Small intestine (tissue), 7 donors: ENCODE measurements around the gene CD109. TPM values are rescaled to one million over a fixed set of nuclear protein-coding genes. Genes with fewer than 3 reads are reported as not detected.

Source experiments
- DNase-seq, 2 donors: peaks; one replicate each; pipeline versions ENCODE4 v3.0.0 to v3.0.0-alpha.2; 2013
- FAIRE-seq: peaks from 2 replicates; lab custom pipeline; 2012; peaks lifted over from hg19 to GRCh38; lab: Jason Lieb, UNC
- H3K27ac ChIP-seq, 3 donors: one replicate each; pipeline ENCODE4 v1.5.1; 2013; ENCODE audit warnings: low read length in 2 of 3, mild to moderate bottlenecking in 2 of 3, control low read depth in 1 of 3, inconsistent platforms in 1 of 3, low read depth in 1 of 3, moderate library complexity in 1 of 3
- H3K27me3 ChIP-seq, 3 donors: one replicate each; pipeline ENCODE4 v1.6.1; 2013; ENCODE audit warnings: low read length in 3 of 3, inconsistent platforms in 1 of 3; ENCODE audit not compliant: control insufficient read depth in 3 of 3, insufficient read depth in 3 of 3
- H3K36me3 ChIP-seq, 3 donors: one replicate each; pipeline ENCODE4 v1.6.1; 2013; ENCODE audit warnings: low read length in 3 of 3, inconsistent platforms in 1 of 3, low read depth in 1 of 3, mild to moderate bottlenecking in 1 of 3, moderate library complexity in 1 of 3; ENCODE audit not compliant: control insufficient read depth in 3 of 3, insufficient read depth in 2 of 3
- H3K4me1 ChIP-seq, 3 donors: one replicate each; pipeline ENCODE4 v1.6.1; 2013; ENCODE audit warnings: low read length in 2 of 3, inconsistent platforms in 1 of 3, low read depth in 1 of 3, mild to moderate bottlenecking in 1 of 3, moderate library complexity in 1 of 3; ENCODE audit not compliant: control insufficient read depth in 3 of 3, insufficient read depth in 2 of 3
- H3K4me3 ChIP-seq, 3 donors: one replicate each; pipeline ENCODE4 v1.5.1; 2013; ENCODE audit warnings: low read length in 3 of 3, control low read depth in 1 of 3, inconsistent platforms in 1 of 3, low read depth in 1 of 3, mild to moderate bottlenecking in 1 of 3, moderate library complexity in 1 of 3
- H3K9me3 ChIP-seq, 2 donors: one replicate each; pipeline ENCODE4 v1.6.1; 2013; ENCODE audit warnings: low read depth in 1 of 2, low read length in 1 of 2; ENCODE audit not compliant: control insufficient read depth in 2 of 2, insufficient read depth in 1 of 2
- WGBS, 3 donors: extraction: QIAGEN DNeasy Blood & Tissue Kit; methylation state at CpG; one replicate each; pipeline ENCODE4 v1.1.7; 2013; 5-methylcytosine and 5-hydroxymethylcytosine counted together
- polyA plus RNA-seq, 4 donors: library from polyadenylated mRNA; stranded (reverse) in 3 of 4; unstranded in 1 of 4; fragments of 200-250 nt in 3 of 4; fragments of 120-200 nt in 1 of 4; gene quantifications; one replicate each; pipeline versions ENCODE4 v1.2.1 to v1.2.3, GENCODE V29; 2013
- donor health status: healthy with polysubstance abuse.
- donor health status: control.
- donor health status: control.
- donor health status: Bipolar disorder and iron deficiency.
- donor health status: healthy.

Gene CD109
- polyA plus RNA-seq, 4 donors, result under 0.01 to 3.3 (median 0.98) TPM; not detected in 1

GRCh38 chr6:73694711-73695411, 1.1 kb upstream of the CD109 start:
- FAIRE-seq, result no peak
- no peaks in the 10 kb centered on the region for H3K36me3 ChIP-seq

GRCh38 chr6:73696966-73697655, 1.1 kb downstream of the CD109 start:
- Histone ChIP-seq H3K9me3 (no peaks in the 10 kb centered on the region), H3K4me3 (no peak overlapping the region), H3K36me3 (no peaks in the 10 kb centered on the region), H3K27me3 (peaks cover 0 to 18% (median 3%) of the 10 kb centered on the region in 3 donors), H3K27ac (no peak overlapping the region), H3K4me1 (no peaks in the 10 kb centered on the region)
- DNase-seq, result no peak
- WGBS, 3 donors, result 78 to 81% (median 79%) methylated on average over 10 of the region's 10 CpGs
- FAIRE-seq, result no peak

More at GRCh38 chr6:73694711-73695411, 1.1 kb upstream of the CD109 start:
- H3K9me3 ChIP-seq, result no peaks in the 10 kb centered on the region
- WGBS, 3 donors, result 66 to 72% (median 69%) methylated on average over 5 of the region's 5 CpGs
- DNase-seq, result no peak
- peaks cover 0 to 18% (median 3%) of the 10 kb centered on the region in 3 donors for H3K27me3 ChIP-seq
- H3K27ac ChIP-seq, result peak overlapping the region in 2 of 3 donors; percentile 14 to 75
- peak overlapping the region in 1 of 3 donors; percentile 57 for H3K4me3 ChIP-seq
- no peaks in the 10 kb centered on the region for H3K4me1 ChIP-seq

GRCh38 chr6:73699676-73700459, 3.9 kb downstream of the CD109 start:
- H3K4me1 ChIP-seq, result no peaks in the 10 kb centered on the region
- no peak overlapping the region for H3K27ac ChIP-seq
- H3K36me3 ChIP-seq, result no peaks in the 10 kb centered on the region
- H3K4me3 ChIP-seq, result no peak overlapping the region
- WGBS, 3 donors, result 77 to 83% (median 81%) methylated on average over 4 of the region's 4 CpGs
- no peak for FAIRE-seq
- peaks cover 0 to 14% (median 3%) of the 10 kb centered on the region in 3 donors for H3K27me3 ChIP-seq
- H3K9me3 ChIP-seq, result no peaks in the 10 kb centered on the region
- no peak for DNase-seq

GRCh38 chr6:73702444-73702843, 6.4 kb downstream of the CD109 start:
- Histone ChIP-seq H3K27ac (no peak overlapping the region), H3K9me3 (no peaks in the 10 kb centered on the region), H3K4me3 (no peak overlapping the region), H3K4me1 (no peaks in the 10 kb centered on the region), H3K36me3 (no peaks in the 10 kb centered on the region), H3K27me3 (peaks cover 0 to 2% (median 0%) of the 10 kb centered on the region in 3 donors)
- DNase-seq (no peak), FAIRE-seq (no peak)
- 76 to 85% (median 82%) methylated on average over 2 of the region's 2 CpGs for WGBS, 3 donors

- 52 to 90% (median 66%) methylated on average over 1 of the region's 1 CpG for WGBS, 3 donors
- H3K4me3 ChIP-seq, result no peak overlapping the region
- DNase-seq (no peak), FAIRE-seq (no peak)
- H3K9me3 ChIP-seq, result no peaks in the 10 kb centered on the region
- H3K4me1 ChIP-seq, result no peaks in the 10 kb centered on the region
- H3K27ac ChIP-seq, result no peak overlapping the region
- no peaks in the 10 kb centered on the region for H3K36me3 ChIP-seq
- peaks cover 0 to 2% (median 0%) of the 10 kb centered on the region in 3 donors for H3K27me3 ChIP-seq
These were observed 7.5 kb downstream of the CD109 start for GRCh38 chr6:73703466-73703865.

GRCh38 chr6:73704260-73704659, 8.3 kb downstream of the CD109 start:
- Histone ChIP-seq H3K9me3 (no peaks in the 10 kb centered on the region), H3K36me3 (no peaks in the 10 kb centered on the region), H3K27me3 (peaks cover 0 to 2% (median 0%) of the 10 kb centered on the region in 3 donors), H3K27ac (no peak overlapping the region), H3K4me3 (no peak overlapping the region), H3K4me1 (no peaks in the 10 kb centered on the region)
- DNase-seq (no peak), FAIRE-seq (no peak)
- 51 to 73% (median 56%) methylated on average over 8 of the region's 8 CpGs for WGBS, 3 donors

- 83 to 87% (median 84%) methylated on average over 4 of the region's 4 CpGs for WGBS, 3 donors
- peaks cover 0 to 2% (median 0%) of the 10 kb centered on the region in 3 donors for H3K27me3 ChIP-seq
- no peaks in the 10 kb centered on the region for H3K4me1 ChIP-seq
- H3K4me3 ChIP-seq, result no peak overlapping the region
- H3K9me3 ChIP-seq, result no peaks in the 10 kb centered on the region
- no peak for FAIRE-seq
- no peak overlapping the region for H3K27ac ChIP-seq
- no peak for DNase-seq
- no peaks in the 10 kb centered on the region for H3K36me3 ChIP-seq
These were observed 8.8 kb downstream of the CD109 start for GRCh38 chr6:73704798-73705197.

- FAIRE-seq (no peak), DNase-seq (no peak)
- Histone ChIP-seq H3K36me3 (no peaks in the 10 kb centered on the region), H3K27ac (no peak overlapping the region), H3K4me1 (no peaks in the 10 kb centered on the region), H3K4me3 (no peak overlapping the region), H3K9me3 (no peaks in the 10 kb centered on the region), H3K27me3 (peaks cover 0 to 2% (median 0%) of the 10 kb centered on the region in 3 donors)
- WGBS, 3 donors, result 87 to 90% (median 88%) methylated on average over 9 of the region's 9 CpGs
These were observed 11.0 kb downstream of the CD109 start for GRCh38 chr6:73706971-73707370.
